ENCODE data around the gene DENND2C. TPM values are rescaled to one million over a fixed set of nuclear protein-coding genes. Genes with fewer than 3 reads are reported as not detected.
A peak's percentile ranks its signal among the peaks of the same experiment; 100 is the strongest.

The DENND2C gene
- total and polyA plus RNA-seq, 4 donors: 1.3 to 5.6 (median 3.4) TPM

- Histone ChIP-seq H3K27ac (ENCODE audit: low read depth in 1 of 2, low read length in 2 of 2) (peak overlapping the region; percentile 77 to 82), H3K4me3 (ENCODE audit: low read depth in 1 of 3, low read length in 3 of 3) (peak overlapping the region; percentile 69 to 98 (median 96)), H3K9me3 (ENCODE audit: control insufficient read depth in 4 of 4, low read length in 3 of 4) (no peaks in the 10 kb centered on the region), H3K9ac (ENCODE audit: low read depth in 1 of 2, low read length in 2 of 2) (peak overlapping the region; percentile 82 to 97), H3K27me3 (ENCODE audit: control insufficient read depth in 4 of 4, insufficient read depth in 4 of 4, low read length in 3 of 4) (no peaks in the 10 kb centered on the region), H3K4me1 (ENCODE audit: control insufficient read depth in 4 of 4, insufficient read depth in 4 of 4, low read length in 3 of 4) (peaks cover 5 to 38% (median 29%) of the 10 kb centered on the region in 4 donors), H3K36me3 (ENCODE audit: control insufficient read depth in 4 of 4, insufficient read depth in 3 of 4, low read depth in 1 of 4, low read length in 3 of 4) (peaks cover 5 to 44% (median 27%) of the 10 kb centered on the region in 4 donors)
- 45% methylated on average over 4 of the region's 4 CpGs for whole genome bisulfite sequencing
- DNase-seq (ENCODE audit: low spot score): peak; percentile 36
- TF ChIP-seq ZBTB33 (IDR thresholded peaks at IDR 0.05) (no peak), RAD21 (IDR thresholded peaks at IDR 0.05) (no peak), SP1 (IDR thresholded peaks at IDR 0.05) (no peak), CTCF (IDR thresholded peaks at IDR 0.05; ENCODE audit: low read depth, low read length, missing input control) (no peak), REST (IDR thresholded peaks at IDR 0.05) (no peak), NR2F2 (IDR thresholded peaks at IDR 0.05) (no peak), HNF4G (IDR thresholded peaks at IDR 0.05) (no peak), GABPA (IDR thresholded peaks at IDR 0.05 in 1 of 2, conservative IDR thresholded peaks at IDR 0.05 in 1 of 2) (no peak)
Observed at GRCh38 chr1:114715952-114716303, 46.1 kb upstream of the DENND2C start.

GRCh38 chr1:114712977-114713376 is 43.1 kb upstream of the DENND2C start:
- Histone ChIP-seq H3K9ac (ENCODE audit: low read depth in 1 of 2, low read length in 2 of 2) (no peak overlapping the region), H3K9me3 (ENCODE audit: control insufficient read depth in 4 of 4, low read length in 3 of 4) (no peaks in the 10 kb centered on the region), H3K36me3 (ENCODE audit: control insufficient read depth in 4 of 4, insufficient read depth in 3 of 4, low read depth in 1 of 4, low read length in 3 of 4) (peaks cover 5 to 48% (median 26%) of the 10 kb centered on the region in 4 donors), H3K27me3 (ENCODE audit: control insufficient read depth in 4 of 4, insufficient read depth in 4 of 4, low read length in 3 of 4) (no peaks in the 10 kb centered on the region), H3K4me3 (ENCODE audit: low read depth in 1 of 3, low read length in 3 of 3) (no peak overlapping the region), H3K27ac (ENCODE audit: low read depth in 1 of 2, low read length in 2 of 2) (no peak overlapping the region), H3K4me1 (ENCODE audit: control insufficient read depth in 4 of 4, insufficient read depth in 4 of 4, low read length in 3 of 4) (peaks cover 2 to 19% (median 15%) of the 10 kb centered on the region in 4 donors)
- TF ChIP-seq NR2F2 (IDR thresholded peaks at IDR 0.05) (no peak), ZBTB33 (IDR thresholded peaks at IDR 0.05) (no peak), MAX (IDR thresholded peaks at IDR 0.05) (no peak), HNF4G (IDR thresholded peaks at IDR 0.05) (no peak), ATF3 (IDR thresholded peaks at IDR 0.05) (no peak), GABPA (IDR thresholded peaks at IDR 0.05 in 1 of 2, conservative IDR thresholded peaks at IDR 0.05 in 1 of 2) (no peak)
- WGBS: 81% methylated on average over 4 of the region's 4 CpGs
- DNase-seq (ENCODE audit: low spot score): no peak

Measured in liver (tissue), 9 donors.